ENCODE measurements around the gene THSD7B.

GRCh38 chr2:136894007-136894634 lies 128.8 kb downstream of the THSD7B start:
- TF ChIP-seq HDAC2 (IDR thresholded peaks at IDR 0.05): no peak
- TF ChIP-seq, protein P1, sequence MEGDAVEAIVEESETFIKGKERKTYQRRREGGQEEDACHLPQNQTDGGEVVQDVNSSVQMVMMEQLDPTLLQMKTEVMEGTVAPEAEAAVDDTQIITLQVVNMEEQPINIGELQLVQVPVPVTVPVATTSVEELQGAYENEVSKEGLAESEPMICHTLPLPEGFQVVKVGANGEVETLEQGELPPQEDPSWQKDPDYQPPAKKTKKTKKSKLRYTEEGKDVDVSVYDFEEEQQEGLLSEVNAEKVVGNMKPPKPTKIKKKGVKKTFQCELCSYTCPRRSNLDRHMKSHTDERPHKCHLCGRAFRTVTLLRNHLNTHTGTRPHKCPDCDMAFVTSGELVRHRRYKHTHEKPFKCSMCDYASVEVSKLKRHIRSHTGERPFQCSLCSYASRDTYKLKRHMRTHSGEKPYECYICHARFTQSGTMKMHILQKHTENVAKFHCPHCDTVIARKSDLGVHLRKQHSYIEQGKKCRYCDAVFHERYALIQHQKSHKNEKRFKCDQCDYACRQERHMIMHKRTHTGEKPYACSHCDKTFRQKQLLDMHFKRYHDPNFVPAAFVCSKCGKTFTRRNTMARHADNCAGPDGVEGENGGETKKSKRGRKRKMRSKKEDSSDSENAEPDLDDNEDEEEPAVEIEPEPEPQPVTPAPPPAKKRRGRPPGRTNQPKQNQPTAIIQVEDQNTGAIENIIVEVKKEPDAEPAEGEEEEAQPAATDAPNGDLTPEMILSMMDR (IDR thresholded peaks at IDR 0.05 in 2 of 3, conservative IDR thresholded peaks at IDR 0.05 in 1 of 3; ENCODE audit: insufficient read depth in 2 of 3, low read depth in 1 of 3, low read length in 3 of 3): no peak
- TF ChIP-seq BRD9 (IDR thresholded peaks at IDR 0.05; ENCODE audit: low read depth, partially characterized antibody): no peak
- TF ChIP-seq, protein P2, sequence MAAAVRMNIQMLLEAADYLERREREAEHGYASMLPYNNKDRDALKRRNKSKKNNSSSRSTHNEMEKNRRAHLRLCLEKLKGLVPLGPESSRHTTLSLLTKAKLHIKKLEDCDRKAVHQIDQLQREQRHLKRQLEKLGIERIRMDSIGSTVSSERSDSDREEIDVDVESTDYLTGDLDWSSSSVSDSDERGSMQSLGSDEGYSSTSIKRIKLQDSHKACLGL (CRISPR knock-in tag; IDR thresholded peaks at IDR 0.05; ENCODE audit: borderline replicate concordance, poor library complexity, severe bottlenecking): no peak
- no peak for TF ChIP-seq AFF4 (CRISPR knock-in tag; IDR thresholded peaks at IDR 0.05)
- TF ChIP-seq KHSRP (IDR thresholded peaks at IDR 0.05): no peak
- TF ChIP-seq ZNF175 (CRISPR knock-in tag; IDR thresholded peaks at IDR 0.05; ENCODE audit: low read depth): no peak
- no peak for TF ChIP-seq ZNF57 (CRISPR knock-in tag; IDR thresholded peaks at IDR 0.05)
- no peak for TF ChIP-seq ZNF583 (CRISPR knock-in tag; IDR thresholded peaks at IDR 0.05)
- no peak for TF ChIP-seq GATAD2A (IDR thresholded peaks at IDR 0.05)
- TF ChIP-seq RNF2 (IDR thresholded peaks at IDR 0.05): no peak
- no peak for TF ChIP-seq ETV6 (IDR thresholded peaks at IDR 0.05; ENCODE audit: borderline replicate concordance in 1 of 2, low read depth in 2 of 2, low read length in 1 of 2)
- TF ChIP-seq ETV6 (CRISPR knock-in tag; IDR thresholded peaks at IDR 0.05; ENCODE audit: borderline replicate concordance): no peak
- TF ChIP-seq KLF1 (tag; IDR thresholded peaks at IDR 0.05): no peak
- TF ChIP-seq NR2C2 (CRISPR knock-in tag; IDR thresholded peaks at IDR 0.05): no peak
- no peak for TF ChIP-seq NR2C2 (tag; IDR thresholded peaks at IDR 0.05)

Measured in K562 (cell line).